Upper lobe of right lung (tissue), 1 donor: ENCODE data around the gene SLC7A8. TPM values are rescaled to one million over a fixed set of nuclear protein-coding genes. Genes with fewer than 3 reads are reported as not detected.
"Not testable (repeated sequence)": the region's sequence is repeated elsewhere in the genome, so short reads cannot be mapped to it uniquely, and the experiment has no call there.

ENCODE experiments used
- ATAC-seq: fragments of 200-7000 bp; cut with Tn5 transposase; one replicate; pipeline ENCODE4 v1.9.1; 2020; ENCODE audit warnings: mild to moderate bottlenecking, moderate library complexity
- DNase-seq: peaks from one replicate; pipeline ENCODE4 v3.0.0-alpha.2; 2020
- H3K27ac ChIP-seq: fragments of 200-600 bp; one replicate; pipeline ENCODE4 v1.8.0; 2022
- H3K27me3 ChIP-seq: fragments of 200-600 bp; one replicate; pipeline ENCODE4 v1.8.0; 2022; ENCODE audit warnings: mild to moderate bottlenecking
- H3K36me3 ChIP-seq: fragments of 200-600 bp; one replicate; pipeline ENCODE4 v1.8.0; 2022
- H3K4me1 ChIP-seq: fragments of 200-600 bp; one replicate; pipeline ENCODE4 v1.8.0; 2022
- H3K4me3 ChIP-seq: fragments of 200-600 bp; one replicate; pipeline ENCODE4 v1.8.0; 2022; ENCODE audit warnings: mild to moderate bottlenecking
- H3K9me3 ChIP-seq: fragments of 200-600 bp; one replicate; pipeline ENCODE4 v1.8.0; 2022
- CTCF ChIP-seq: fragments of 200-600 bp; IDR thresholded peaks from one replicate; pipeline ENCODE4 v1.8.0; 2022; ENCODE audit warnings: antibody characterized with exemption
- intact Hi-C: fragments of 100-400 bp; cut with DNase I; formaldehyde crosslinking; loops from one replicate; pipeline ENCODE4 v1.11.0; 2022
- long read RNA-seq: library from polyadenylated mRNA; unstranded; transcript quantifications from one replicate; pipeline ENCODE4 v2.0.0, GENCODE V29; 2021
- total RNA-seq: library from RNA; stranded (reverse); fragmentation: NEBNext Ultra II Directional; extraction: Animal tissue kit (Norgen Biotek cat#: 25700); gene quantifications from one replicate; pipeline ENCODE4 v1.2.1, GENCODE V29; 2021
- donor health status: DM: no; HTN: yes; CAD: no; lungs with severe emphysema.

SLC7A8 gene
- 49.8 TPM for total RNA-seq
- long read RNA-seq, partial matches to known transcripts = 0 of 11 reads
- long read RNA-seq, other reads (novel, unspliced or antisense) = 8 of 11 reads

DNA sequence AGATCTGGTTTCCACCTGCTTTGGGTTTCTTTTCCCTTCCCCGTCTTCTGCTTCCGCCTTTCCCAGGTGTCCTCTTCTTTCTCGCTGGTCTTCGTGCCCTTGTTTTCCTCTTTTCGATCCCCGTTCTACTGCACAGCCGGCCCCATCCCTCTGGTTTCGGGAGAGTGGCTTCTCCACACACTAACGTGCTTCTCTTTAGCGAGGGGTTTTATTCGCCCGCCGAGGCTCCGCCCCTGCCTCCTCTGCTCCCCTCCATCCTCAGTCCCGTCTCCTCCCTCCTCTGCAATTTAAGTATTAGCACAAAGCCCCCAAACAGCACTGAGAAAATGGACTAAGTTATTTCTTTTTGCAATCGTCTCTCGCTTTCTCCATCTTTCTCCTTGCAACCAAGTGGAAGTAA lies at the start of gene SLC7A8:
Gene SLC7A8, minus strand, starts transcription at position 182 of the 400 bp plus-strand sequence. CDS start 746 bp downstream, outside the sequence.
- intact Hi-C loops = no loop called here
- Histone ChIP-seq H3K4me1 (peaks cover 15% of the 10 kb centered on the region), H3K27me3 (no peaks in the 10 kb centered on the region), H3K4me3 (peak within 1 kb of the TSS; percentile 51), H3K27ac (peak within 1 kb of the TSS; percentile 18), H3K36me3 (no peaks in the 10 kb centered on the region), H3K9me3 (no peaks in the 10 kb centered on the region)
- TF ChIP-seq CTCF = no peak
- DNase-seq = peak; percentile 81
- ATAC-seq = peak; percentile 75

DNA sequence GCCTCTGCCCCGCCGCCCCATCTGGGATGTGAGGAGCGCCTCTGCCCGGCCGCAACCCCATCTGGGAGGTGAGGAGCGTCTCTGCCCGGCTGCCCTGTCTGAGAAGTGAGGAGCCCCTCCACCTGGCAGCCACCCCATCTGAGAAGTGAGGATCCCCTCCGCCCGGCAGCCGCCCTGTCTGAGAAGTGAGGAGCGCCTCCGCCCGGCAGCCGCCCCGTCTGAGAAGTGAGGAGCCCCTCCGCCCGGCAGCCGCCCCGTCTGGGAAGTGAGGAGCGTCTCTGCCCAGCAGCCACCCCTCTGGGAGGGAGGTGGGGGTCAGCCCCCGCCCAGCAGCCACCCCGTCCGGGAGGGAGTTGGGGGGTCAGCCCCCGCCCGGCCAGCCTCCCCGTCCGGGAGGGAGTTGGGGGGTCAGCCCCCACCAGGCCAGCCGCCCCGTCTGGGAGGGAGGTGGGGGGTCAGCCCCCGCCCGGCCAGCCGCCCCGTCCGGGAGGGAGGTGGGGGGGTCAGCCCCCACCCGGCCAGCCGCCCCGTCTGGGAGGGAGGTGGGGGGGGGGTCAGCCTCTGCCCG lies 48.9 kb upstream of the SLC7A8 start:
- ATAC-seq, DNase-seq, H3K4me1 ChIP-seq, H3K36me3 ChIP-seq, H3K27me3 ChIP-seq, H3K27ac ChIP-seq, H3K4me3 ChIP-seq, intact Hi-C loops, H3K9me3 ChIP-seq: not testable (repeated sequence)

DNA sequence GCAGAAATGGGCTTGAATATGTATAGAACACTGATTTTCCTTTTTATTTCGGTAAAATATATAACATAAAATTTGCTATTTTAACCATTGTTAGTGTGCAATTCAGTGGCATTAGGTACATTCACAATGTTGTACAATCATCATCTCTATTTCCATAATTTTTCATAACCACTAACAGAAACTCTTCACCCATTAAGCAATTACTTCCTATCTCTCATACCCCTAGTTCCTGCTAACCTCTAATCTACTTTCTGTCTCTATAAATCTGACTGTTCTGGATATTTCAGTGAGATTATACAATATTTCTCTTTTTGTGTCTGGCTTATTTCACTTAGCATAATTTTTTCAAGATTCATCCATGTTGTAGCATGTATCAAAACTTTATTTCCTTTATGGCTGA lies 45.4 kb upstream of the SLC7A8 start:
- H3K27ac ChIP-seq = no peak overlapping the region
- intact Hi-C loops = no loop called here
- no peak for TF ChIP-seq CTCF
- no peaks in the 10 kb centered on the region for H3K4me1 ChIP-seq
- no peaks in the 10 kb centered on the region for H3K9me3 ChIP-seq
- H3K27me3 ChIP-seq = no peaks in the 10 kb centered on the region
- ATAC-seq = peak; percentile 51
- H3K4me3 ChIP-seq = no peak overlapping the region
- no peak for DNase-seq
- H3K36me3 ChIP-seq = no peaks in the 10 kb centered on the region

DNA sequence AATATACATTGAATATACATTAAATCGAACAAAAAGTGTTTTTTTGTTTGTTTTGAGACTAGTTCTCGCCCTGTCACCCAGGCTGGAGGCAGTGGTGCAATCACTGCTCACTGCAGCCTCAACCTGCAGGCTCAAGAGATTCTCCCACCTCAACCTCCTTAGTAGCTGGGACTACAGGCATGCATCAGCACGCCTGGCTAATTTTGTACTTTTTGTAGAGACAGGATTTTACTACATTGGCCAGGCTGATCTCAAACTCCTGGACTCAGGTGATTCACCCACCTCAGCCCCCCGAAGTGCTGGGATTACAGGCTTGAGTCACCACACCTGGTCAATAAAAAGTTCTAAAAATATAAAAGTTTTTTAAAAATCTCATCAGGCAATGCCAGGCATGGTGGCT lies 44.1 kb upstream of the SLC7A8 start:
- DNase-seq = no peak
- no peak overlapping the region for H3K27ac ChIP-seq
- no peak for TF ChIP-seq CTCF
- H3K4me3 ChIP-seq = no peak overlapping the region
- no peak for ATAC-seq
- no peaks in the 10 kb centered on the region for H3K27me3 ChIP-seq
- no peaks in the 10 kb centered on the region for H3K9me3 ChIP-seq
- H3K36me3 ChIP-seq = no peaks in the 10 kb centered on the region
- intact Hi-C loops = no loop called here
- no peaks in the 10 kb centered on the region for H3K4me1 ChIP-seq

GRCh38 chr14:23224958-23225357 lies 41.5 kb upstream of the SLC7A8 start:
- H3K27me3 ChIP-seq, H3K4me1 ChIP-seq, H3K4me3 ChIP-seq, DNase-seq, H3K36me3 ChIP-seq, H3K9me3 ChIP-seq, ATAC-seq, intact Hi-C loops, H3K27ac ChIP-seq: not testable (repeated sequence)

DNA sequence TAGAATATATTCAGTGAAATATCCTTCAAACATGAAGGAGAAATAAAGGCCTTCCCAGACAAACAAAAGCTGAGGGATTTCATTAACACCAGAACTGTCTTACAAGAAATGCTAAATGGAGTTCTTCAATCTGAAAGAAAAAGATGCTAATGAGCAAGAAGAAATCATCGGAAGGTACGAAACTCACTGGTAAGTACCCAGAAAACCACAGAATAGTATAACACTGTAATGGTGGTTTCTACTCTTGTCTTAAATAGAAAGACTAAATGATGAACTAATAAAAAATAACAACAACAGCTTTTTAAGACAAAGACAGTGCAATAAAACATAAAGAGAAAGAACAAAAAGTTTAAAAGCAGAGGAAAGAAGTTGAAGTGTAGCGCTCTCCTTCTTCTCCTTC lies 35.6 kb upstream of the SLC7A8 start:
- no peaks in the 10 kb centered on the region for H3K9me3 ChIP-seq
- no peak for TF ChIP-seq CTCF
- ATAC-seq = no peak

More for the DNA sequence above, 35.6 kb upstream of the SLC7A8 start:
- DNase-seq = no peak
- no peaks in the 10 kb centered on the region for H3K4me1 ChIP-seq
- H3K36me3 ChIP-seq = no peaks in the 10 kb centered on the region
- no peak overlapping the region for H3K4me3 ChIP-seq
- intact Hi-C loops = no loop called here
- peaks cover 5% of the 10 kb centered on the region for H3K27me3 ChIP-seq
- no peak overlapping the region for H3K27ac ChIP-seq
